ENCODE data around the gene HBG2. TPM values are rescaled to one million over a fixed set of nuclear protein-coding genes. Genes with fewer than 3 reads are reported as not detected.

Gene HBG2
- total RNA-seq, 4 donors from 2014 or later, result not detected

DNA sequence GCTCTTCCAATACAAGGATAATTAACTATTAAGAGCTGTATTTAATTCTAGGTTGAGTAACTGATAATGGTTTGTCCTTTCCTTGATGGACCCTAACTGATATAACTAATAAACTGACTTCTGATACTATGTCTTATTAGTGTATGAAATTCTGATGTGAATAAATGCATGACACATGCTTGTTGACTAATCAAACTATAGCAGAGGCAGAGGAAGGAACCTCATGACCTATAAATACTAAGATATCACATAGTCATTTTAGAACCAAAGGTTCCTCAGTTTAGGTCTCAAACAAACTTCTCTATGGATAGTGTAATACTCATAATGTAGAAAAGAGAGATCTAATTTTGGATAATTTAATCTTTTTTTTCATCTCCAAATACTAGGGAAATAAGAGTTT, 15.5 kb downstream of the HBG2 start:
- TF ChIP-seq EP300 (IDR thresholded peaks at IDR 0.05), result no peak
- no peaks in the 10 kb centered on the region for H3K4me1 ChIP-seq
- no peak overlapping the region for H3K27ac ChIP-seq
- no peaks in the 10 kb centered on the region for H3K36me3 ChIP-seq
- no peak overlapping the region for H3K4me3 ChIP-seq
- no peaks in the 10 kb centered on the region for H3K9me3 ChIP-seq
- H3K27me3 ChIP-seq, result no peaks in the 10 kb centered on the region
- DNase-seq (ENCODE audit: low spot score in 2 of 2), result no peak

- Histone ChIP-seq H3K4me3 (no peak overlapping the region), H3K4me1 (no peaks in the 10 kb centered on the region), H3K27ac (no peak overlapping the region), H3K27me3 (no peaks in the 10 kb centered on the region), H3K9me3 (no peaks in the 10 kb centered on the region), H3K36me3 (no peaks in the 10 kb centered on the region)
- no peak for DNase-seq (ENCODE audit: low spot score in 2 of 2)
- TF ChIP-seq POLR2A (IDR thresholded peaks at IDR 0.05) (no peak), EP300 (IDR thresholded peaks at IDR 0.05) (no peak), CTCF (IDR thresholded peaks at IDR 0.05) (no peak)
- WGBS, 2 donors, result 55 to 65% methylated on average over 2 of the region's 2 CpGs
Measured at GRCh38 chr11:5238486-5238885, 16.1 kb downstream of the HBG2 start.

GRCh38 chr11:5237420-5237819, 17.2 kb downstream of the HBG2 start:
- WGBS, 2 donors, result 93 to 95% methylated on average over 2 of the region's 2 CpGs
- Histone ChIP-seq H3K4me1 (no peaks in the 10 kb centered on the region), H3K36me3 (no peaks in the 10 kb centered on the region), H3K4me3 (no peak overlapping the region), H3K9me3 (no peaks in the 10 kb centered on the region), H3K27me3 (no peaks in the 10 kb centered on the region), H3K27ac (no peak overlapping the region)
- DNase-seq (ENCODE audit: low spot score in 2 of 2), result no peak
- TF ChIP-seq POLR2A (IDR thresholded peaks at IDR 0.05) (no peak), EP300 (IDR thresholded peaks at IDR 0.05) (no peak), CTCF (IDR thresholded peaks at IDR 0.05) (no peak)

DNA sequence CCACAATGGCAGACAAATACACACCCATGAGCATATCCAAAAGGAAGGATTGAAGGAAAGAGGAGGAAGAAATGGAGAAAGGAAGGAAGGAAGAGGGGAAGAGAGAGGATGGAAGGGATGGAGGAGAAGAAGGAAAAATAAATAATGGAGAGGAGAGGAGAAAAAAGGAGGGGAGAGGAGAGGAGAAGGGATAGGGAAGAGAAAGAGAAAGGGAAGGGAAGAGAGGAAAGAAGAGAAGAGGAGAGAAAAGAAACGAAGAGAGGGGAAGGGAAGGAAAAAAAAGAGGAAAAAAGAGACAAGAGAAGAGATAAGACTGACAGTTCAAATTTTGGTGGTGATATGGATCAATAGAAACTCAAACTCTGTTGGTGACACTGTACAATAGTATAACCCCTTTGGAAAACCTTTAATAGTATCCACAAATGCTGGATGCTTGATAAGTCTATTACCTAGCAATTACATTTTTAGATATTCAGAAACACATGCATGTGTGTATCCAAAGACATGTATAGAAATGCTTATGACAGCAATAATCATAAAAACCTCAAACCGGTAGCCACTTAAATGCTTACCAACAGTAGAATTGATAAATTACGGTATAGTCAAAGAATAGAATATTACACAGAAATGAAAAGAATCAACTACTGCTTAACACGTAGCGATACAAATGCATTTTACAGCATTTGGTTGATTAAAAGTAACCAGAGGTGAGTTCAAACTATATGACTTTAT, 19.1 kb downstream of the HBG2 start:
- 86 to 92% methylated on average over 5 of the region's 5 CpGs for WGBS, 2 donors
- TF ChIP-seq POLR2A (IDR thresholded peaks at IDR 0.05) (no peak), EP300 (IDR thresholded peaks at IDR 0.05) (no peak), CTCF (IDR thresholded peaks at IDR 0.05) (no peak)
- Histone ChIP-seq H3K36me3 (no peaks in the 10 kb centered on the region), H3K9me3 (no peaks in the 10 kb centered on the region), H3K27ac (no peak overlapping the region), H3K4me1 (no peaks in the 10 kb centered on the region), H3K27me3 (no peaks in the 10 kb centered on the region), H3K4me3 (no peak overlapping the region)
- DNase-seq (ENCODE audit: low spot score in 2 of 2), result no peak

GRCh38 chr11:5234381-5234834, 20.2 kb downstream of the HBG2 start, which contains the start of gene HBD:
TSS of gene HBD (minus strand) at chr11:5234483. CDS start at chr11:5234433, 50 bp downstream.
- no peaks in the 10 kb centered on the region for H3K4me1 ChIP-seq
- TF ChIP-seq POLR2A (IDR thresholded peaks at IDR 0.05), result no peak
- TF ChIP-seq CTCF (IDR thresholded peaks at IDR 0.05), result no peak
- no peak for TF ChIP-seq EP300 (IDR thresholded peaks at IDR 0.05)
- no peaks in the 10 kb centered on the region for H3K36me3 ChIP-seq
- WGBS, 2 donors, result 58 to 59% methylated on average over 2 of the region's 2 CpGs
- H3K9me3 ChIP-seq, result no peaks in the 10 kb centered on the region
- no peak within 1 kb of the TSS for H3K27ac ChIP-seq
- no peak within 1 kb of the TSS for H3K4me3 ChIP-seq
- DNase-seq (ENCODE audit: low spot score in 2 of 2), result no peak
- no peaks in the 10 kb centered on the region for H3K27me3 ChIP-seq
